Adipocyte (in vitro differentiated cells): ENCODE measurements around the gene ARID1A.
"Not testable (repeated sequence)": the region's sequence is repeated elsewhere in the genome, so short reads cannot be mapped to it uniquely, and the experiment has no call there.

ENCODE experiments used
- DNase-seq: peaks from one replicate; pipeline ENCODE4 v3.0.0-alpha.2; 2015; ENCODE audit warnings: low read depth
- H3K27me3 ChIP-seq: replicated peaks from 2 replicates; pipeline ENCODE4 v1.7.0; 2013; ENCODE audit warnings: mild to moderate bottlenecking, low read length, moderate library complexity; ENCODE audit not compliant: control insufficient read depth, insufficient read depth
- H3K36me3 ChIP-seq: 2 replicates; pipeline ENCODE4 v1.7.0; 2013; ENCODE audit warnings: low read length, mild to moderate bottlenecking, moderate library complexity; ENCODE audit not compliant: control insufficient read depth, insufficient read depth, severe bottlenecking
- H3K4me1 ChIP-seq: 2 replicates; pipeline ENCODE4 v1.7.0; 2013; ENCODE audit warnings: mild to moderate bottlenecking, low read length, moderate library complexity; ENCODE audit not compliant: control insufficient read depth, insufficient read depth
- H3K4me3 ChIP-seq: 2 replicates; pipeline ENCODE4 v1.7.0; 2013; ENCODE audit warnings: mild to moderate bottlenecking, low read length, moderate library complexity
- H3K9ac ChIP-seq: 2 replicates; pipeline ENCODE4 v1.7.0; 2013; ENCODE audit warnings: mild to moderate bottlenecking, low read length, moderate library complexity
- H3K9me3 ChIP-seq: 2 replicates; pipeline ENCODE4 v1.7.0; 2013; ENCODE audit warnings: mild to moderate bottlenecking, low read length, moderate library complexity; ENCODE audit not compliant: control insufficient read depth

ARID1A gene

GRCh38 chr1:26719205-26719604 is 23.4 kb downstream of the ARID1A start:
- DNase-seq, result no peak
- H3K27me3 ChIP-seq, result no peaks in the 10 kb centered on the region
- H3K36me3 ChIP-seq, result peaks cover 5% of the 10 kb centered on the region

GRCh38 chr1:26721669-26722355 is 26.0 kb downstream of the ARID1A start:
- no peak overlapping the region for H3K9ac ChIP-seq
- H3K4me3 ChIP-seq, result no peak overlapping the region
- H3K9me3 ChIP-seq, result no peaks in the 10 kb centered on the region
- H3K36me3 ChIP-seq, result peaks cover 5% of the 10 kb centered on the region
- H3K27me3 ChIP-seq, result no peaks in the 10 kb centered on the region
- DNase-seq, result no peak
- H3K4me1 ChIP-seq, result peaks cover 64% of the 10 kb centered on the region

More at GRCh38 chr1:26719205-26719604, 23.4 kb downstream of the ARID1A start:
- Histone ChIP-seq H3K4me1 (peaks cover 54% of the 10 kb centered on the region), H3K9me3 (no peaks in the 10 kb centered on the region), H3K4me3 (no peak overlapping the region), H3K9ac (peak overlapping the region; percentile 6)

GRCh38 chr1:26723013-26723991 is 27.5 kb downstream of the ARID1A start:
- Histone ChIP-seq H3K9ac (no peak overlapping the region), H3K9me3 (no peaks in the 10 kb centered on the region), H3K36me3 (peaks cover 2% of the 10 kb centered on the region), H3K4me1 (peaks cover 54% of the 10 kb centered on the region), H3K4me3 (no peak overlapping the region), H3K27me3 (no peaks in the 10 kb centered on the region)
- peak; percentile 96 for DNase-seq

GRCh38 chr1:26724118-26724517 is 28.3 kb downstream of the ARID1A start:
- Histone ChIP-seq H3K9ac (no peak overlapping the region), H3K4me1 (peaks cover 46% of the 10 kb centered on the region), H3K4me3 (no peak overlapping the region), H3K27me3 (no peaks in the 10 kb centered on the region), H3K36me3 (no peaks in the 10 kb centered on the region), H3K9me3 (no peaks in the 10 kb centered on the region)
- no peak for DNase-seq

GRCh38 chr1:26724926-26725325 is 29.1 kb downstream of the ARID1A start:
- H3K4me3 ChIP-seq, result no peak overlapping the region
- H3K27me3 ChIP-seq, result no peaks in the 10 kb centered on the region
- no peak for DNase-seq
- peaks cover 44% of the 10 kb centered on the region for H3K4me1 ChIP-seq
- no peaks in the 10 kb centered on the region for H3K9me3 ChIP-seq
- no peak overlapping the region for H3K9ac ChIP-seq
- H3K36me3 ChIP-seq, result peaks cover 8% of the 10 kb centered on the region

- H3K4me1 ChIP-seq, result peaks cover 44% of the 10 kb centered on the region
- not testable (repeated sequence) for H3K4me3 ChIP-seq, DNase-seq, H3K9me3 ChIP-seq, H3K9ac ChIP-seq, H3K27me3 ChIP-seq
- peaks cover 18% of the 10 kb centered on the region for H3K36me3 ChIP-seq
Observed at GRCh38 chr1:26725904-26726303, 30.1 kb downstream of the ARID1A start.

- H3K9me3 ChIP-seq, result no peaks in the 10 kb centered on the region
- no peak for DNase-seq
- H3K36me3 ChIP-seq, result peaks cover 27% of the 10 kb centered on the region
- H3K4me1 ChIP-seq, result peaks cover 44% of the 10 kb centered on the region
- H3K27me3 ChIP-seq, result no peaks in the 10 kb centered on the region
- H3K4me3 ChIP-seq, result no peak overlapping the region
- no peak overlapping the region for H3K9ac ChIP-seq
Observed at GRCh38 chr1:26726784-26727183, 31.0 kb downstream of the ARID1A start.

- Histone ChIP-seq H3K4me1 (peaks cover 41% of the 10 kb centered on the region), H3K9ac (no peak overlapping the region), H3K27me3 (no peaks in the 10 kb centered on the region), H3K9me3 (no peaks in the 10 kb centered on the region), H3K4me3 (no peak overlapping the region), H3K36me3 (peaks cover 33% of the 10 kb centered on the region)
- no peak for DNase-seq
Observed at GRCh38 chr1:26727476-26727875, 31.7 kb downstream of the ARID1A start.

GRCh38 chr1:26728645-26729044 is 32.8 kb downstream of the ARID1A start:
- no peaks in the 10 kb centered on the region for H3K9me3 ChIP-seq
- DNase-seq, result no peak
- no peaks in the 10 kb centered on the region for H3K27me3 ChIP-seq
- no peak overlapping the region for H3K4me3 ChIP-seq
- H3K36me3 ChIP-seq, result peaks cover 45% of the 10 kb centered on the region
- peaks cover 41% of the 10 kb centered on the region for H3K4me1 ChIP-seq
- H3K9ac ChIP-seq, result no peak overlapping the region

- no peak overlapping the region for H3K9ac ChIP-seq
- peaks cover 42% of the 10 kb centered on the region for H3K4me1 ChIP-seq
- no peak for DNase-seq
- H3K4me3 ChIP-seq, result no peak overlapping the region
- H3K36me3 ChIP-seq, result peaks cover 49% of the 10 kb centered on the region
- H3K27me3 ChIP-seq, result no peaks in the 10 kb centered on the region
- H3K9me3 ChIP-seq, result no peaks in the 10 kb centered on the region
Observed at GRCh38 chr1:26729633-26730032, 33.8 kb downstream of the ARID1A start.

GRCh38 chr1:26730695-26731094 is 34.9 kb downstream of the ARID1A start:
- H3K9ac ChIP-seq, result no peak overlapping the region
- DNase-seq, result no peak
- peaks cover 57% of the 10 kb centered on the region for H3K36me3 ChIP-seq
- H3K4me1 ChIP-seq, result peaks cover 44% of the 10 kb centered on the region
- H3K9me3 ChIP-seq, result no peaks in the 10 kb centered on the region
- no peaks in the 10 kb centered on the region for H3K27me3 ChIP-seq
- no peak overlapping the region for H3K4me3 ChIP-seq
